A204.1 (cell line): ENCODE results near the gene NEK4.

ENCODE experiments used
- FAIRE-seq: peaks from 2 replicates; lab custom pipeline; 2012; peaks lifted over from hg19 to GRCh38; lab: Jason Lieb, UNC

Gene NEK4

GRCh38 chr3:52770496-52771333, at the start of gene NEK4:
NEK4 (minus strand) TSS chr3:52770940; CDS start chr3:52770746, 194 bp downstream.
- no peak for FAIRE-seq

GRCh38 chr3:52819936-52820335, 49.2 kb upstream of the NEK4 start:
- no peak for FAIRE-seq

GRCh38 chr3:52817860-52818259, 47.1 kb upstream of the NEK4 start:
- FAIRE-seq = no peak

GRCh38 chr3:52817221-52817620, 46.5 kb upstream of the NEK4 start:
- FAIRE-seq = no peak

GRCh38 chr3:52816654-52817053, 45.9 kb upstream of the NEK4 start:
- FAIRE-seq = no peak

GRCh38 chr3:52816199-52816598, 45.5 kb upstream of the NEK4 start:
- FAIRE-seq = no peak

GRCh38 chr3:52813810-52814209, 43.1 kb upstream of the NEK4 start:
- FAIRE-seq = no peak

GRCh38 chr3:52811452-52812011, 40.8 kb upstream of the NEK4 start:
- FAIRE-seq = no peak

- no peak for FAIRE-seq
Measured at GRCh38 chr3:52810923-52811322, 40.2 kb upstream of the NEK4 start.

- no peak for FAIRE-seq
Measured at GRCh38 chr3:52809662-52810377, 39.1 kb upstream of the NEK4 start.

GRCh38 chr3:52809149-52809548, 38.4 kb upstream of the NEK4 start:
- no peak for FAIRE-seq

GRCh38 chr3:52805270-52806039, 34.7 kb upstream of the NEK4 start:
- no peak for FAIRE-seq

- FAIRE-seq = no peak
Measured at GRCh38 chr3:52801839-52802238, 31.1 kb upstream of the NEK4 start.

GRCh38 chr3:52800079-52800478, 29.3 kb upstream of the NEK4 start:
- FAIRE-seq = no peak

- no peak for FAIRE-seq
Measured at GRCh38 chr3:52798978-52799476, 28.3 kb upstream of the NEK4 start.

- FAIRE-seq = no peak
Measured at GRCh38 chr3:52798376-52798977, 27.7 kb upstream of the NEK4 start.

GRCh38 chr3:52796411-52796810, 25.7 kb upstream of the NEK4 start:
- no peak for FAIRE-seq

- FAIRE-seq = no peak
Measured at GRCh38 chr3:52795298-52795900, 24.7 kb upstream of the NEK4 start.

- no peak for FAIRE-seq
Measured at GRCh38 chr3:52794612-52795099, 23.9 kb upstream of the NEK4 start, which contains the start of gene ITIH3. ITIH3 (plus strand) TSS chr3:52794796; CDS start chr3:52794804, 8 bp downstream.

- FAIRE-seq = no peak
Measured at GRCh38 chr3:52793702-52794611, 23.2 kb upstream of the NEK4 start.
